Body of pancreas (tissue), 4 donors: Measurements from ENCODE around the gene DDX42. TPM values are rescaled to one million over a fixed set of nuclear protein-coding genes. Genes with fewer than 3 reads are reported as not detected.

Experiments used
- ATAC-seq: fragments of 150-250 bp; one replicate; pipeline ENCODE4 v1.9.1; 2016
- DNase-seq, 4 donors: peaks; one replicate each; pipeline ENCODE4 v3.0.0-alpha.2; 2019
- H3K27ac ChIP-seq, 4 donors: fragments of 200-600 bp; sonication (generic); 1 replicate in 3 of 4; 2 replicates in 1 of 4; pipeline versions ENCODE4 v1.5.1 to v1.6.1; 2016 to 2019; ENCODE audit warnings: mild to moderate bottlenecking in 1 of 4, mixed read lengths in 1 of 4, moderate library complexity in 1 of 4
- H3K27me3 ChIP-seq, 2 donors: fragments of 200-600 bp; sonication (generic); one replicate each; pipeline ENCODE4 v1.6.0; 2016; ENCODE audit warnings: mild to moderate bottlenecking in 1 of 2
- H3K36me3 ChIP-seq, 2 donors: fragments of 200-600 bp; sonication (generic); replicated peaks in 1 of 2; 2 replicates each; pipeline ENCODE4 v1.5.1; 2016; ENCODE audit warnings: low read depth in 2 of 2; ENCODE audit not compliant: insufficient read depth in 1 of 2
- H3K4me1 ChIP-seq: fragments of 200-600 bp; sonication (generic); one replicate; pipeline ENCODE4 v1.6.0; 2016
- H3K4me3 ChIP-seq, 2 donors: fragments of 200-600 bp; sonication (generic); 1 replicate in 1 of 2; 2 replicates in 1 of 2; pipeline ENCODE4 v1.5.1; 2016 to 2019
- H3K9me3 ChIP-seq, 3 donors: fragments of 200-600 bp; sonication (generic); 1 replicate in 2 of 3; 2 replicates in 1 of 3; pipeline ENCODE4 v1.5.1; 2016
- POLR2A ChIP-seq, 3 donors: fragments of 450-650 bp; IDR thresholded peaks; one replicate each; pipeline ENCODE4 v1.6.1; 2016; ENCODE audit warnings: antibody characterized with exemption in 3 of 3, mild to moderate bottlenecking in 2 of 3
- WGBS, 2 donors: methylation state at CpG; one replicate each; pipeline ENCODE4 v1.1.5; 2017; 5-methylcytosine and 5-hydroxymethylcytosine counted together
- intact Hi-C: fragments of 100-400 bp; cut with DNase I; formaldehyde crosslinking; loops from one replicate; pipeline ENCODE4 v1.15.1; 2023
- total RNA-seq, 2 donors: library from RNA; depleted of rRNA; stranded (reverse); fragments of >200 nt; gene quantifications; one replicate each; pipeline ENCODE4 v1.1.0, GENCODE V29; 2016
- TF ChIP-seq, protein P1 (sequence below), 7 experiments: fragments of 450-650 bp in 4 of 7; fragments of 200-600 bp in 3 of 7; sonication (generic) in 3 of 7; IDR thresholded peaks; one replicate each; pipeline ENCODE4 v1.5.1; 2016 to 2019; ENCODE audit warnings: antibody characterized with exemption in 7 of 7

The DDX42 gene
- total RNA-seq, 2 donors from 2014 or later = 114 to 116 TPM

DNA sequence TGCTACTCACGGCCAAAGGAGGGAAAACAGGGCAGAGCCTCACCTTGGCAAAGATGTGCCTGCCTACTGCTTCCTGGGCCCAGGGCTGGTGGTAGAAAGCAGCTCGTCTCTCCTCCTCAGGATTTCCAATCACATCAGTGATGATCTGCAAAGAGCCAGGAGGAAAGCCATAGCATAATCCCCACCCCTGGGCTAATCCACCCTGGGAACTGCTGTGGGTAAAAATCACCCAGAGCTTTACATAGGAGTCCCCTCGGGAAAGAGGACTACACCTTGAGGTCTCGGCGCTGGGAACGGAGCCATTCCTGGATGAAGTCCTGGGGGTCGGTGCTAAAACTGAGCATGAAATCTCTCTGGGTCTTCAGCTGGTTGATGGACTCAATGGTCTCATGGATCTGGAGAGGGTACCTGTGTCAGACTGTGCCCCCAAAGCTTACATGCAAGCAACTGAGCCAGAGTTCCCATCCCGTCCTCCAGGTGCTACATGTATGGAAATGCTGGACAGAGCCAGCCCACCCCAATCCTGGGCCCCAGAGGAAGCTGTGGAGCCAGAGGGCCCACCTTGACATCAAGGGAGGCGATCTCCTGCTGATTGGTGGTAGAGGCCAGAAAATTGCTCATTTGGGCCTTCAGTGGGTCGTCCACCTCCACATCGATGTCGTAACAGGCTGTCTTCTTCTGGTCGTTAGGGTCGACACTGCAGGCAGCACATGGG lies 59.2 kb downstream of the DDX42 start:
- Histone ChIP-seq H3K4me1 (peaks cover 43% of the 10 kb centered on the region), H3K27me3 (no peaks in the 10 kb centered on the region), H3K4me3 (no peak overlapping the region), H3K9me3 (no peaks in the 10 kb centered on the region), H3K27ac (no peak overlapping the region), H3K36me3 (peaks cover 11 to 43% of the 10 kb centered on the region in 2 donors)
- TF ChIP-seq POLR2A (IDR thresholded peaks at IDR 0.05) = no peak
- TF ChIP-seq, protein P1, sequence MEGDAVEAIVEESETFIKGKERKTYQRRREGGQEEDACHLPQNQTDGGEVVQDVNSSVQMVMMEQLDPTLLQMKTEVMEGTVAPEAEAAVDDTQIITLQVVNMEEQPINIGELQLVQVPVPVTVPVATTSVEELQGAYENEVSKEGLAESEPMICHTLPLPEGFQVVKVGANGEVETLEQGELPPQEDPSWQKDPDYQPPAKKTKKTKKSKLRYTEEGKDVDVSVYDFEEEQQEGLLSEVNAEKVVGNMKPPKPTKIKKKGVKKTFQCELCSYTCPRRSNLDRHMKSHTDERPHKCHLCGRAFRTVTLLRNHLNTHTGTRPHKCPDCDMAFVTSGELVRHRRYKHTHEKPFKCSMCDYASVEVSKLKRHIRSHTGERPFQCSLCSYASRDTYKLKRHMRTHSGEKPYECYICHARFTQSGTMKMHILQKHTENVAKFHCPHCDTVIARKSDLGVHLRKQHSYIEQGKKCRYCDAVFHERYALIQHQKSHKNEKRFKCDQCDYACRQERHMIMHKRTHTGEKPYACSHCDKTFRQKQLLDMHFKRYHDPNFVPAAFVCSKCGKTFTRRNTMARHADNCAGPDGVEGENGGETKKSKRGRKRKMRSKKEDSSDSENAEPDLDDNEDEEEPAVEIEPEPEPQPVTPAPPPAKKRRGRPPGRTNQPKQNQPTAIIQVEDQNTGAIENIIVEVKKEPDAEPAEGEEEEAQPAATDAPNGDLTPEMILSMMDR (IDR thresholded peaks at IDR 0.05) = no peak
- DNase-seq (no peak), ATAC-seq (no peak)
- WGBS, 2 donors = 82 to 84% methylated on average over 11 to 14 of the region's 14 CpGs
- intact Hi-C loops = loop anchor here (10.0 kb wide), 1 partner anchor 58 kb away; the partner anchor contains the start of genes CCDC47 and DDX42

DNA sequence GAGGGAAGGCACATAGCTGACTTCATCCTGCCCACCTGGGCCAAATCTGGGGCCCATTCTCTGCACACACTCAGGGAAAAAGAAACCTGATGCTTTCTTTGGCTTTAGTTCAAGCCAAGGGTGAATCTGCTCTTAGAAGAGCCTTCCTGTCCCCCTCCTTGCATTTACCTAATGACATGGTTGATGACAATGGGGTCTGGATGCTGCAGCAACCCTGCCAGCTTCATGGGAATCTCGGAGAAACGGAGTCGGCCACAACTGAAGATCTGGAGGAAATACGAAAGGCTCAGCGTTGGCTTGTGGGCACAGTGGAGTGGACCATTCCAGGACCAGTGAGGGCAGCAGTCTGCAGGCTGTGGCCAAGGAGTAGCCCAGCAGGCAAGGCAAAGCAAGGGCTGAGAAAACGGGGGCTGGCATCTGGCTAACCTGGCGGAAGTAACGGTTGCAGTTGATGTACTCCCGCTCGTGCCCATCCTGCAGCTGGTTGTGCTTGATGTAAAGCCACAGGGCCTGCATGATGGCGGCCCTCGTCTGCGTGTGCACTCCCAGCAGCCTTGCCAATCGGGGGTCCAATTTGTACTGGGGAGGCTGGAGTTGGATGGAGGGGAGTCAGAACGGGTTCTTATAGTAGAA lies 59.9 kb downstream of the DDX42 start:
- Histone ChIP-seq H3K36me3 (peaks cover 11 to 43% of the 10 kb centered on the region in 2 donors), H3K27me3 (no peaks in the 10 kb centered on the region), H3K27ac (no peak overlapping the region), H3K4me1 (peaks cover 43% of the 10 kb centered on the region), H3K4me3 (no peak overlapping the region), H3K9me3 (no peaks in the 10 kb centered on the region)
- intact Hi-C loops = loop anchor here (10.0 kb wide), 1 partner anchor 59 kb away; the partner anchor contains the start of genes CCDC47 and DDX42
- 88 to 95% methylated on average over 13 to 15 of the region's 15 CpGs for WGBS, 2 donors
- TF ChIP-seq, protein P1 (IDR thresholded peaks at IDR 0.05) = no peak
- no peak for TF ChIP-seq POLR2A (IDR thresholded peaks at IDR 0.05)
- DNase-seq (no peak), ATAC-seq (no peak)

DNA sequence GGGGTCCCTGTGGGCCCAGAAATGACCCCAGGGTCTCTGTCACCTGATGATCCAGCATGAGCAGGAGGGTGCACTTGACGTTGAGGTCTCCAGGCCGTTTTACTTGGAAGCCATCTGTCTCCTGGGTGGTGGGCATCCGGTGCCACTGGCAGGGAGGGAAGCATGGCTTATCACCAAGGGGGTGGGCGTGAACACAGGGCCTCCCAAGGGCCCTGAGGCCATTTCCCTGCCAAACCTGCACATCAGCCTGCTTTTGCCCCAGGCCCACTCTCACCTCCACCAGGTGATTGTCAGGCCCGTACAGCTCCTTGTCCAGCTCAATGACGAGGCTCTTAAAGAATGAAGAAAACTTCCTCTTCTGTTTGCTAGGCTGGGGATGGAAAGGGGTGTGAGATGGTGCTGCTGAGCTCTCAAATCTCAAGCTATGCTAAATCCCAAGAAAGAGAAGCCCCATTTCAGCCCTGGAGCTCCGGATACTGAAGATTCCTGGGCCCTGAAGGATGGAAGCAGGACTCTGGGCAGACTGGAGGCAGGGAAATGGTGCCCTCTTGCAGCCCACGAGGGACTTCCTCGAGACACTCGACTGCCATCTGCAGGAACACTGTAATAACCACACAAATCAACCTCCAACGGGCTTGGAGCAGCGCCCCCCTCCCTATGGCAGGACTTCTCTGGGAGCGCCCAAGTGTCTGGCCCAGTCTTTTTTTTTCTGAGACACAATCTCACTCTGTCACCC lies 60.6 kb downstream of the DDX42 start:
- Histone ChIP-seq H3K9me3 (no peaks in the 10 kb centered on the region), H3K27me3 (no peaks in the 10 kb centered on the region), H3K4me3 (no peak overlapping the region), H3K36me3 (peaks cover 11 to 43% of the 10 kb centered on the region in 2 donors), H3K27ac (peak overlapping the region in 1 of 4 donors; percentile 40), H3K4me1 (peaks cover 43% of the 10 kb centered on the region)
- no peak for TF ChIP-seq POLR2A (IDR thresholded peaks at IDR 0.05)
- TF ChIP-seq, protein P1 (IDR thresholded peaks at IDR 0.05) = peak in 6 of 7 experiments; percentile 18 to 55 (median 38)
- 31 to 36% methylated on average over 9 to 13 of the region's 13 CpGs for WGBS, 2 donors
- DNase-seq (peak; percentile 53 to 77 (median 58)), ATAC-seq (no peak)
- intact Hi-C loops = loop anchor here (10.0 kb wide), 1 partner anchor 60 kb away; the partner anchor contains the start of genes CCDC47 and DDX42

DNA sequence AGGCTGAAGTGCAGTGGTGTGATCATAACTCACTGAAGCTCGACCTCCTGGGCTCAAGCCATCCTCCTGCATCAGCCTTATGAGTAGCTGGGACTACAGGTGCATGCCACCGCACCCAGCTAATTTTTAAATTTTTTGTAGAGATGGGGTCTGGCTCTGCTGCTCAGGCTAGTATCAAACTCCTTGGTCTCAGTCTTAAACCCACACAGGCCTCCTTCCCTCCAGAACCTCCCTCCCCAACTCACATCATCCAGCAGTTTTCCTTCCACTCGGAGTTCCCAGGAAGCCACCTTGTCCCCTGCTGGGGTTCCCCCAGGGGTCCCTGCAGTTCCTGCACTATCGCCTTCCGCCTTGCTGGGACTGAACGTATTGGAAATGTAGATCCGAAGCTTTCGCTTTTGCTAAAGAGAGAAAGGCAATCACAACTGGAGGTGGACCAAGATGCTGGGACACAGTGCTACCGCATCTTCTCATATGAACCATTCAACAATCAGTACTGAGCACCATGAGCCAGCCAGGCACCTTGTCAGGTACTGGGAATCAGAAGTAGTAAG lies 61.3 kb downstream of the DDX42 start:
- peaks cover 46% of the 10 kb centered on the region for H3K4me1 ChIP-seq
- ATAC-seq (no peak), DNase-seq (no peak)
- peaks cover 11 to 43% of the 10 kb centered on the region in 2 donors for H3K36me3 ChIP-seq
- intact Hi-C loops = loop anchor here (10.0 kb wide), 1 partner anchor 60 kb away; the partner anchor contains the start of genes CCDC47 and DDX42
- H3K27ac ChIP-seq = peak overlapping the region in 1 of 4 donors; percentile 40
- no peaks in the 10 kb centered on the region for H3K9me3 ChIP-seq
- H3K4me3 ChIP-seq = no peak overlapping the region
- 78 to 88% methylated on average over 9 of the region's 9 CpGs for WGBS, 2 donors
- H3K27me3 ChIP-seq = no peaks in the 10 kb centered on the region
- no peak for TF ChIP-seq POLR2A (IDR thresholded peaks at IDR 0.05)
- TF ChIP-seq, protein P1 (IDR thresholded peaks at IDR 0.05) = no peak
